ENCODE results near the gene KRT84.
"Not testable (repeated sequence)": the region's sequence is repeated elsewhere in the genome, so short reads cannot be mapped to it uniquely, and the experiment has no call there.

KRT84 gene

GRCh38 chr12:52358575-52359350, 26.7 kb downstream of the KRT84 start:
- DNase-seq, result no peak

GRCh38 chr12:52356762-52357580, 28.5 kb downstream of the KRT84 start:
- DNase-seq, result no peak

GRCh38 chr12:52356031-52356761, 29.3 kb downstream of the KRT84 start:
- DNase-seq, result no peak

- no peak for DNase-seq
Observed at GRCh38 chr12:52355176-52355575, 30.3 kb downstream of the KRT84 start.

GRCh38 chr12:52354200-52354599, 31.3 kb downstream of the KRT84 start:
- DNase-seq, result no peak

DNA sequence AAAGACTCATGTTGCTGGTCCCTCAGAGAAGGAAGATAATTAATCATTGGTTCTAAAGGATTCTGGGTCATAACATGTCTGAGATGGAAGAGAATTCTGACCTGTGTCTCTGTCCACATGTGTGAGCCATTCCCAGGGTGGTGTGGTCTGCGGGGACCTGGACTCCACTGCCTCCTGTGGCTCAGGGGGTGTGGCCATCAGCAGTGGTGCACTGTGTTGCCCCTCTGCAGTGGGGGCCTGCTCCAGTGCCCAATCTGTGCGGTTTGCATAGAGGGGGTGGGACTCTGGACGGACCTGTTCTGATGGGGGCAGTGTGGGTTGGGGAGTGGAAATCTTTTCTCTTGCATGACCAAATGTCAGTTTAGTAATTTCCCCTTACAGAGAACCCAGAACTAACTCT, 31.7 kb downstream of the KRT84 start:
- DNase-seq, result no peak

GRCh38 chr12:52352951-52353350, 32.5 kb downstream of the KRT84 start:
- DNase-seq, result no peak

DNA sequence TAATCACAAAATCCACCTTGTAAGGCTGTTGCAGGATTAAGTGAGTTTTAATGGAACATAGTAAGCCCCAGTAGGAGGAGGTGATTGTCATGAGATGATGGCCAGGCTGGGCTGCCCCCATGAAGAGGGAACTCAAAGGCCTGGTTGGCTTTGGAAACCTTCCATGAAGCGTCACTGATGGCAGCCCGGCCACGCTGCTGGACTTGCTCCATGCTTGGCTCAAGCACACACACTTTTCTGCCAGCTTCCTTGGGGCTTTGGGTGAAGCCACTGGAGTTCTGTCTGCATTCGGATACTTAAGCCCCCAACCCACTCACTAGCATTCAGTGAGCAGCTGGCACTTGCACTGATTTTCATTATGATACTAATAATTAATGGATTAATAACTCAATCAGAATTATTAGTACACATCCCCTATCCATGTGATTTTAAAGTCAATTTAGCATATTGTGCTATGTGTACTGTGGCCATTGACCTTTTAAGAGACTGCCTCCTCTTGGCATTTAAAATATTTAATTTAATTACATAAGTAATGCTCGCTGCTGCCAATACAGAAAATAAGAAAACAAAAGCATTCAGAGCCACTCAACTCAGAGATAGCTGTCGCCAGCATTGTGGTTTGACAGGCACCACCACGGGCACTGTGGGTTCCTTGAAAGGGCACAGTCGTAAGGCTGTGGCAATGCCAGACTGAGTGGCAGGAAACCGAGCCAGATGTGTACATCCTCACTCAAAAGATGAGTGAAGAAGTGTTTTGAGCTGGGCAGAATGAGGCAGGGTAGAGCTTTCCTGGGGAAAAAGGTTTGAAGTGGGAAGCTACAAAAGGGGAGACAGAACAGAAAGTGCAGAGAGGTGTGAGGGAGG, 34.0 kb downstream of the KRT84 start:
- peak; percentile 51 for DNase-seq

DNA sequence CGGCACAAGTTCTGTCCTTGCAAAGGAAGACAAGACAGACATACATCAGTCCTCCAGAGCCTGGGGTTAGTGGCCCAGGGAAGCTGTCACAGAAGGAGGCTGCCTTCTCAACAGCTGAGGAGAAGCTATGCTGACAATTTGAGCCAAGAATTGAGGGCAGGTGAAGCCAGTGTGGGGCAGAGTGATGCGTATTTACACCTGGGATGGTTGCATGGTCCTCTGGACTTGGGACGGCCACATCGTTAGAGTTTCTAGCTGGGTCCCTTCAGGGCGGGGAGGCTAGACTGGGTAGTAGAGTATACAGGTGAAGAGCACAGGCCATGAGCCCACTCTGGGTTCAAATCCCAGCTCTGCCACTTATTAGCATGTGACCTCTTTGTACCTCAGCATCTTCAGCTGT, 34.7 kb downstream of the KRT84 start:
- no peak for DNase-seq

GRCh38 chr12:52350021-52350620, 35.3 kb downstream of the KRT84 start:
- DNase-seq, result no peak

DNA sequence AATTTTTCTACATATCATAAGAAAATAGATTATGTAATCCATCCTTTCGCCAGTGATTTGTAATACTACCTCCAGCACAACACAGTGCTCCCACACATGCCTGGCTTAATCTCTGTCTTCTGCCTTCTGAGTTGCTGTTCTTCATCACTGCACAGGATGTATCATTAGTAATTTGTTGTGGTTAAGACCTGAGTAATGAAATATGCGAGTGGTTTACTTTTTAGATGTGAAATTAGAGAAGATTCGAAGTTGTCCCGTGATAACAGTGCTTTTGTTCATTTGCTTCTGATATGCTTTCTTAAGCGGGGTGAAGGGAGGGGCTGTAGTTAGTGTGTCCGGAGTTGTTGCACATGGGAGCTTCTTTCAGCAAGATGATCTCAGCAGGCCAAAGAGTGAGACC, 36.3 kb downstream of the KRT84 start:
- DNase-seq, result no peak

DNA sequence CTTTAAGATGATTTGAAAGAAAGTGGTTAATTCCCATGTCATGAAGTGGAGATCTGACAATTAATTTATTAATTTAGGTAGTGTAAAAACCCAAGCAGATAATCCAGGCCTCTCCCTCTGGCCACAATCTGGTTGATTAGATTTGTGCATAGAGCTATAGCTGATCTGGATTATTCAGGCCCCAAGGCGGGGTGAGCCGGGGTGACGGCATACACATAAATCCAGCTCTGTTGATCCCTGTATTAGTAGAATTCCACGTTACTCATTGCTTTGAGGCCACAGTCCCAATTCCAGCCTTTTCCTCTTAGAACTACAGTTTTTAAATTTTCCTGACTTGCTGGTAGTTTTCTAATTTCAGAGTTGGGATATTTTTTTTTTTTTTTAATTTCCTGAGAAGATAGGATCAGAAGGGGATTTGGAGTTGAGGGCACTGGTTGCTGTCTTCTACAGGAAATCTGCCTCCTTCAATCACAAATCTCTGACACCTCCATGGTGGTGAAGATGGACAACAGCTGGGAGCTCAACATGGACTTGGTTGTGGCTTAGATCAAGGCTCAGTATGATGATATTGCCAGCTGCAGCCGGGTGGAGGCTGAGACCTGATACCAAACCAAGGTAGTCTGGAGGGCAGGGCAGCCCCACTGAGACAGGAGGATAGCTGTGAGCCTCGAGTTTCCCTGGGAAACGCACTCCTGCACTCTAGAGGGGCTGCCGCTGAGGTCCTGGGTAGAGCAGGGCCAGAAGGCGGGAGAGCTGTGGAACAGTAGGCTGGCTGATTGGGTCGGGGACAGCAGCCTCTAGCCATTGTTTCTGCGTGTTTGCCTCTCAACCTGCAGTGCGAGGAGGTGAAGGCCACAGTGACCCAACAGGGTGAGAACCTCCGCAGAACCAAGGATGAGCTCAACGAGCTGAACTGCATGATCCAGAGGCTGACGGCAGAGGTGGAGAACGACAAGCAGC, 37.6 kb downstream of the KRT84 start:
- no peak for DNase-seq

DNA sequence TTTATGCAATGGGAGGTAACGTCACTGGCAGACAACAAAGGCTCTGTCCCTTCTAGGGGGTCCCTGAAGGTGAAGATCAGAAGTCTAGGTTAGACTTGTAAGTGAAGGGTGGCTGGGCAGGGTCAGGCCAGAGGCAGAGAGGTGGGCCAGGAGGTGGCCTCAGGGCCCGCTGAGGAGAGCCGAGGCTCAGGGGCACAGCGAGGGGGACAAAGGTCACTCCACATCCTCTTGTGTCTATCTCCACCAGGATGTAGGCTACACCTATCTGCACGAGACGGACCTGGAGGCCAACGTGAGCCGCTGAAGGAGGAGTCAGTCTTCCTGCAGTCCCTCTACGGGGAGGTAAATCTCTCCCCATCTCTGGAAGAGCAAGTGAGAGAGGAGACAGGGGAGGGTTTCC, 38.4 kb downstream of the KRT84 start:
- DNase-seq, result no peak

DNA sequence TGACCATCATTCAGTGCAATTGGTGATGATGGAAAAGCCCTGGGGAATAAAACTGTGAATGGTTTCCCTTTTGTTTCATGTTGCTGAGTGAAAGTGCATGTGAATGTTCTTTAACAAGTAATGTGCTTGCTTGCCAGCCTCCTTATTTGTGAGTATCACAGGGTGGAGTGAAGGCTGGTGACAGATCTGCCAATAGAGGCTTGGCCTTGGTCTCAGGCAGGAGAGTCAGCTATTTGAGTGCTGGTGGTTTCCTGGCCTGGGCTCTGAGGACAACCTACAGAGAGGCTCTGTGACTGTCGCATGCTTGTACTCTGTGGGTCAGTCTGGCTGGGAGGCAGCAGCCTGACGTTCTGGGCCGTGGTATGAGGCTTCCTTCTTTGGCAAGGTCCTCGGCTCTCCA, 38.9 kb downstream of the KRT84 start:
- no peak for DNase-seq

GRCh38 chr12:52345041-52345440, 40.4 kb downstream of the KRT84 start:
- DNase-seq, result not testable (repeated sequence)

DNA sequence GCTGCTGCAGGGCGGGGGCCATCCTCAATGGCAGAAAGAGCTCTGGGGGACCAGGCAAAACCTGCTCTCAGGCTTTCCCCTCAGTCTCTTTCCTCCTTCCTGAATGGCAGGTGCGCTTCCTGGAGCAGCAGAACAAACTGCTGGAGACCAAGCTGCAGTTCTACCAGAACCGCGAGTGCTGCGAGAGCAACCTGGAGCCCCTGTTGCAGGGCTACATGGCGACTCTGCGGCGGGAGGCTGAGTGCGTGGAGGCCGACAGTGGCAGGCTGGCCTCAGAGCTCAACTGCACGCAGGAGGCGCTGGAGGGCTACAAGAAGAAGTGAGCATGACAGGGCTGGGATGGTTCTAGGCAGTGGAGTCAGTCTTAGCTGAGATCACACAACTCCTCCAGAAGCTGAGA, 41.3 kb downstream of the KRT84 start:
- DNase-seq, result no peak

- no peak for DNase-seq
Observed at GRCh38 chr12:52343550-52343949, 41.9 kb downstream of the KRT84 start.

DNA sequence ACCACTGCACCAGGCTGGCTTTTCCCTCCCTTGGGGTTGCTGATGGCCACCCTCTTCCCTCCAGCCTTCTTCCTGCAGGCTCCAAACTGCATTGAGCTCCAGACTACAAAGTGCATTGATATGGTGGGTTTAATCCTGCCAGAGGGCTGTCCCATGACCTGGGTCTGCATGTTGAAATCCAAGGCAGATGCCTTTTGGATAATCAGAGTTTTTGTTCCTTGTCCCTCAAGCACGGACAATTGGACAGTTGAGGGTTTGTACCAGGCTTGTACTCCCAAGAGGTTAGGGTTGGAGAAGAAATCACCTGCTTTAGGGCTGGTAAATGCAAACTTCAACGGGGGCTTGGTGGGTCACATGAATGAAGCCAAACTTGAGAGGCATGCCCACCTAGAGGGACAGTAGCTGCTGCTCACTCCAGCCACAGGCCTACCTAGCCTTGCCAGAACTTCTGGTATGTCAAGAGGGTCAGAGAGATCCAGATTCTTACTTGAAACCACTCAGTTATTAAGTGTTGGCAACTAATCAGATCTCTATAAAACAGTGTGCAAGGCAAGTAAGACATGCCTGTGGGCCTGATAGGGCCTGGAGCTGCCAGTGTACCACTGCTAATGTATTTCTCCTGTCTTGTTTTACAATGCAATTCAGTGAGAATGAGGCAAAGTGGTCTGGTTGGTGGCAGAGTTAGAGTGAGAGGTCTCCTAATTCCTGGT, 42.5 kb downstream of the KRT84 start:
- no peak for DNase-seq

GRCh38 chr12:52341066-52341580, 44.3 kb downstream of the KRT84 start:
- DNase-seq, result no peak
